K562 (cell line): Measurements from ENCODE around the gene PRKAR1A. TPM values are rescaled to one million over a fixed set of nuclear protein-coding genes. Genes with fewer than 3 reads are reported as not detected.
A peak's percentile ranks its signal among the peaks of the same experiment; 100 is the strongest.

Experiments used
- ATF2 ChIP-seq: sonication (generic); formaldehyde crosslinking; IDR thresholded peaks from 2 replicates; pipeline ENCODE4 v1.8.1; 2022; ENCODE audit warnings: missing genetic modification reagents
- CHD7 ChIP-seq: fragments of 200-600 bp; sonication (generic); IDR thresholded peaks from one replicate; pipeline ENCODE4 v1.6.1; 2012; ENCODE audit warnings: mild to moderate bottlenecking, low read depth, low read length, inconsistent platforms
- CREBBP ChIP-seq: IDR thresholded peaks from one replicate; pipeline ENCODE4 v1.6.1; 2012; ENCODE audit warnings: low read depth, mild to moderate bottlenecking, control low read depth, inconsistent platforms, low read length
- ESRRA ChIP-seq: fragments of 450-650 bp; IDR thresholded peaks from 2 replicates; pipeline ENCODE4 v1.6.1; 2014; ENCODE audit warnings: low read depth, mild to moderate bottlenecking, moderate library complexity, borderline replicate concordance
- MEIS2 ChIP-seq: fragments of 450-650 bp; IDR thresholded peaks from 2 replicates; pipeline ENCODE4 v1.6.1; 2014; ENCODE audit warnings: mild to moderate bottlenecking; ENCODE audit not compliant: partially characterized antibody
- PCBP1 ChIP-seq: fragments of 200-400 bp; formaldehyde crosslinking; IDR thresholded peaks from 2 replicates; pipeline ENCODE4 v1.6.1; 2018; ENCODE audit warnings: mild to moderate bottlenecking, low read depth, low read length; ENCODE audit not compliant: poor library complexity, severe bottlenecking
- PTTG1 ChIP-seq: fragments of 450-650 bp; IDR thresholded peaks from 2 replicates; pipeline ENCODE4 v1.6.1; 2016; ENCODE audit warnings: low read depth, mild to moderate bottlenecking, missing genetic modification characterization, missing compliant biosample characterization
- RBM39 ChIP-seq: fragments of 200-400 bp; formaldehyde crosslinking; optimal IDR thresholded peaks from 2 replicates; pipeline ENCODE3; 2018; ENCODE audit warnings: low read depth, low read length
- SP2 ChIP-seq: IDR thresholded peaks from 2 replicates; pipeline ENCODE4 v1.6.1; 2011; ENCODE audit warnings: mild to moderate bottlenecking, low read depth, low read length, moderate library complexity; ENCODE audit not compliant: poor library complexity, severe bottlenecking; ENCODE audit errors: extremely low read depth
- ZNF175 ChIP-seq: fragments of 200-800 bp; sonication (Bioruptor generic); IDR thresholded peaks from 2 replicates; pipeline ENCODE4 v1.6.1; 2016; ENCODE audit warnings: low read depth, mild to moderate bottlenecking, missing genetic modification characterization, missing compliant biosample characterization
- polyA plus RNA-seq, 8 experiments: library from polyadenylated mRNA; depleted of rRNA in 4 of 8; stranded (reverse) in 5 of 8; unstranded in 3 of 8; fragments of >200 nt; fragmentation: Nextera tagmentation in 2 of 8; fragmentation: Illumina TruSeq in 1 of 8; extraction: Ambion mirVana in 2 of 8; extraction: Trizol in 1 of 8; gene quantifications; 2 replicates each; pipeline versions ENCODE4 v1.2.1 to v1.2.3, GENCODE V29; 2011 to 2014; ENCODE audit warnings: inconsistent platforms in 1 of 8, missing spikeins in 1 of 8
- total RNA-seq, 7 experiments: library from RNA; depleted of rRNA in 6 of 7; stranded (reverse); fragments of >200 nt in 6 of 7; fragmentation: Illumina TruSeq in 2 of 7; extraction: Trizol in 2 of 7; gene quantifications; 2 replicates each; pipeline versions ENCODE4 v1.2.1 to v1.2.3, GENCODE V29; 2011 to 2021; ENCODE audit warnings: low replicate concordance in 1 of 7
- TF ChIP-seq, protein P1 (sequence below): fragments of 450-650 bp; formaldehyde crosslinking; IDR thresholded peaks from 2 replicates; pipeline ENCODE4 v1.4.0; 2022; ENCODE audit warnings: mild to moderate bottlenecking, moderate library complexity

PRKAR1A gene
- total and polyA plus RNA-seq, 9 of the 15 experiments (the other 6 are each of a cell fraction or from before 2014, with no cell fraction given), result 15.0 to 95.6 (median 67.5) TPM

- TF ChIP-seq CHD7 (no peak), ATF2 (no peak), MEIS2 (no peak), ZNF175 (CRISPR knock-in tag) (0 out of 2 replicates have a peak, but pooled peaks have one; percentile 17), RBM39 (no peak), CREBBP (no peak), PCBP1 (peak; percentile 49), PTTG1 (tag) (no peak), SP2 (no peak), ESRRA (no peak; the same call in 1 of the 2 replicates)
- TF ChIP-seq, protein P1, sequence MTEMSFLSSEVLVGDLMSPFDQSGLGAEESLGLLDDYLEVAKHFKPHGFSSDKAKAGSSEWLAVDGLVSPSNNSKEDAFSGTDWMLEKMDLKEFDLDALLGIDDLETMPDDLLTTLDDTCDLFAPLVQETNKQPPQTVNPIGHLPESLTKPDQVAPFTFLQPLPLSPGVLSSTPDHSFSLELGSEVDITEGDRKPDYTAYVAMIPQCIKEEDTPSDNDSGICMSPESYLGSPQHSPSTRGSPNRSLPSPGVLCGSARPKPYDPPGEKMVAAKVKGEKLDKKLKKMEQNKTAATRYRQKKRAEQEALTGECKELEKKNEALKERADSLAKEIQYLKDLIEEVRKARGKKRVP (CRISPR knock-in tag), result no peak
Measured at GRCh38 chr17:68512247-68512959, at the start of gene PRKAR1A (continued).
